Heart right ventricle (tissue), 16 donors: ENCODE measurements around the gene VASP. TPM values are rescaled to one million over a fixed set of nuclear protein-coding genes. Genes with fewer than 3 reads are reported as not detected.
A peak's percentile ranks its signal among the peaks of the same experiment; 100 is the strongest.

Source experiments
- ATAC-seq, 8 donors: fragments of 200-7000 bp; cut with Tn5 transposase; one replicate each; pipeline ENCODE4 v1.9.1; 2020; ENCODE audit warnings: mild to moderate bottlenecking in 8 of 8, moderate library complexity in 8 of 8, moderate number of reproducible peaks in 1 of 8
- DNase-seq, 2 donors: peaks; one replicate each; pipeline ENCODE4 v3.0.0-alpha.2; 2020
- H3K27ac ChIP-seq, 10 donors: fragments of 200-600 bp; sonication (generic) in 2 of 10; one replicate each; pipeline versions ENCODE4 v1.5.0 to v1.8.0; 2020 to 2022; ENCODE audit warnings: mild to moderate bottlenecking in 3 of 10
- H3K27me3 ChIP-seq, 7 donors: fragments of 200-600 bp; one replicate each; pipeline ENCODE4 v1.8.0; 2021 to 2022; ENCODE audit warnings: mild to moderate bottlenecking in 2 of 7
- H3K36me3 ChIP-seq, 9 donors: fragments of 200-600 bp; sonication (generic) in 1 of 9; one replicate each; pipeline versions ENCODE4 v1.5.0 to v1.8.0; 2020 to 2022; ENCODE audit warnings: mild to moderate bottlenecking in 2 of 9
- H3K4me1 ChIP-seq, 9 donors: fragments of 200-600 bp; sonication (generic) in 1 of 9; one replicate each; pipeline versions ENCODE4 v1.5.0 to v1.8.0; 2020 to 2022; ENCODE audit warnings: mild to moderate bottlenecking in 4 of 9
- H3K4me3 ChIP-seq, 10 donors: fragments of 200-600 bp; sonication (generic) in 2 of 10; one replicate each; pipeline versions ENCODE4 v1.5.0 to v1.8.0; 2020 to 2022; ENCODE audit warnings: mild to moderate bottlenecking in 7 of 10, moderate library complexity in 2 of 10
- H3K9me3 ChIP-seq, 11 donors: fragments of 200-600 bp in 10 of 11; sonication (generic) in 2 of 11; one replicate each; pipeline versions ENCODE4 v1.5.0 to v1.8.0; 2013 to 2022; ENCODE audit warnings: mild to moderate bottlenecking in 2 of 11, control low read depth in 1 of 11, moderate library complexity in 1 of 11
- WGBS, 2 donors: extraction: QIAGEN DNeasy Blood & Tissue Kit; methylation state at CpG; one replicate each; pipeline ENCODE4 v1.1.7; 2013; ENCODE audit warnings: inconsistent platforms in 1 of 2; 5-methylcytosine and 5-hydroxymethylcytosine counted together
- intact Hi-C, 10 donors: fragments of 100-400 bp; cut with DNase I; formaldehyde crosslinking; loops; one replicate each; pipeline versions ENCODE4 v1.11.1 to v1.14.2; 2022
- polyA plus RNA-seq, 2 donors: library from polyadenylated mRNA; stranded (reverse); fragments of 200-250 nt; gene quantifications; one replicate each; pipeline ENCODE4 v1.2.3, GENCODE V29; 2013
- total RNA-seq, 10 donors: library from RNA; stranded (reverse); fragmentation: NEBNext Ultra II Directional in 3 of 10; extraction: Animal tissue kit (Norgen Biotek cat#: 25700) in 3 of 10; gene quantifications; one replicate each; pipeline versions ENCODE4 v1.2.1 to v1.2.4, GENCODE V29; 2021 to 2023
- TF ChIP-seq, protein P1 (sequence below), 9 donors: fragments of 200-600 bp; sonication (generic) in 2 of 9; IDR thresholded peaks; one replicate each; pipeline versions ENCODE4 v1.5.0 to v1.8.0; 2021 to 2022; ENCODE audit warnings: antibody characterized with exemption in 9 of 9, mild to moderate bottlenecking in 5 of 9, moderate library complexity in 1 of 9
- donor health status: Arrhythmogenic right ventricular cardiomyopathy.
- donor health status: ischemic (EF 13 %, LVEDD 7.1; RV severe dilation, severe dysfunction).
- donor health status: healthy with polysubstance abuse.
- donor health status: DM: no; HTN: yes; CAD: no.
- donor health status: DM: no; HTN: no; CAD: no.
- donor health status: ischemic (EF 25% LVEDD 6.9; RV normal size, moderate dysfunction).
- donor health status: ischemic (EF 25% LVEDD 5.7; RV mildly dilated, moderate dysfunction).
- donor health status: healthy.
- donor health status: DM: yes; HTN: yes; CAD: no.
- donor health status: Ischemic cardiomyopathy.
- donor health status: ischemic (EF 35%, LVEDD 5.7; RV mildly dilated, moderate dysfunction).
- donor health status: nonischemic (EF 11% LVEDD 7.7; RV severe dilation, severe dysfunction).
- donor health status: DM: yes; HTN: yes; CAD: no.
- donor health status: PGD.
- donor health status: ischemic (EF 29% LVEDD 5.4; RV normal size, mild dysfunction).
- donor health status: nonischemic (EF 23%, LVEDD 6.1; RV moderate dilation, normal function).

The VASP gene
- total and polyA plus RNA-seq, 12 donors, result 24.9 to 78.6 (median 43.6) TPM

DNA sequence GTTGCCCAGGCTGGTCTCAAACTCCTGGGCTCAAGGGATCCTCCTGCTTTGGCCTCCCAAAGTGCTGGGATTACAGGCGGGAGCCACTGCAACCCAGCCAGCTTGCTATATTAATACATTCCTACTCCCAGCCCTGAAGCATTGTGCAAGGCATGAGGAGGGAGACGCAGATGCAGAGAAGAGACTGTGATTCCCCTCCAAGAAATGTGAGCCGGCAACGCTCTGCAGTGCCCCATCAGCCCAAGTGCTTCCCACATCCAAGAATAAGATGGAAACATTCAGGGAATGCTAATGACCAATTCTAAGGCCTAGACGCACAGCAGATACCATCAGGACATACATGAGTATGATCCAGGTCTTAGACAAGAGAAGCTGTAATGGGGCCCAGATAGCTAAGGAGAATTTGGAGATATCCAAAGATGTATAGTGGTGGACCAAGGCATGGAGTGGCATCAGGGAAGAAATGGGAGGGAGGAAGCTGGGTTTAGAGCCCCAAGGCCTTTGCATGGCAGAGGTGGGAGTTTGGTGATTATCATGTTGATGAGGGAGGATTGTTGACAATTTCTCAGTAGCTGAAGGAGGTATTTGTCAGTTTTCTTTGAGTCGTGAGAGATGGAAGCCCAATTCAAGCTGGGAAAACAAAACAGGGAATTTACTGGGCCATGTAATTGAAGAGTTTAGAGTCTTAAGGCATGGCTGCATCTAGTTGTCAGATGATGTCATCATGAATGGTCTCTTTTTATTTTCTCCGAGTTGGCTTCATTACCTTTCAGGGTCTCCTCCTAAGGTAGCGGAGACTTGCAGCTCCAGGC is 6.2 kb upstream of the VASP start:
- TF ChIP-seq, protein P1, sequence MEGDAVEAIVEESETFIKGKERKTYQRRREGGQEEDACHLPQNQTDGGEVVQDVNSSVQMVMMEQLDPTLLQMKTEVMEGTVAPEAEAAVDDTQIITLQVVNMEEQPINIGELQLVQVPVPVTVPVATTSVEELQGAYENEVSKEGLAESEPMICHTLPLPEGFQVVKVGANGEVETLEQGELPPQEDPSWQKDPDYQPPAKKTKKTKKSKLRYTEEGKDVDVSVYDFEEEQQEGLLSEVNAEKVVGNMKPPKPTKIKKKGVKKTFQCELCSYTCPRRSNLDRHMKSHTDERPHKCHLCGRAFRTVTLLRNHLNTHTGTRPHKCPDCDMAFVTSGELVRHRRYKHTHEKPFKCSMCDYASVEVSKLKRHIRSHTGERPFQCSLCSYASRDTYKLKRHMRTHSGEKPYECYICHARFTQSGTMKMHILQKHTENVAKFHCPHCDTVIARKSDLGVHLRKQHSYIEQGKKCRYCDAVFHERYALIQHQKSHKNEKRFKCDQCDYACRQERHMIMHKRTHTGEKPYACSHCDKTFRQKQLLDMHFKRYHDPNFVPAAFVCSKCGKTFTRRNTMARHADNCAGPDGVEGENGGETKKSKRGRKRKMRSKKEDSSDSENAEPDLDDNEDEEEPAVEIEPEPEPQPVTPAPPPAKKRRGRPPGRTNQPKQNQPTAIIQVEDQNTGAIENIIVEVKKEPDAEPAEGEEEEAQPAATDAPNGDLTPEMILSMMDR (IDR thresholded peaks at IDR 0.05), result no peak
- Histone ChIP-seq H3K27me3 (peaks cover 0 to 33% (median 24%) of the 10 kb centered on the region in 7 donors), H3K9me3 (no peaks in the 10 kb centered on the region), H3K4me3 (no peak overlapping the region), H3K4me1 (peaks cover 4 to 66% (median 31%) of the 10 kb centered on the region in 9 donors), H3K36me3 (no peaks in the 10 kb centered on the region), H3K27ac (peak overlapping the region in 1 of 10 donors; percentile 77)
- 81 to 87% methylated on average over 8 of the region's 8 CpGs for WGBS, 2 donors
- ATAC-seq (no peak), DNase-seq (no peak)
- intact Hi-C loops, result no loop called here

DNA sequence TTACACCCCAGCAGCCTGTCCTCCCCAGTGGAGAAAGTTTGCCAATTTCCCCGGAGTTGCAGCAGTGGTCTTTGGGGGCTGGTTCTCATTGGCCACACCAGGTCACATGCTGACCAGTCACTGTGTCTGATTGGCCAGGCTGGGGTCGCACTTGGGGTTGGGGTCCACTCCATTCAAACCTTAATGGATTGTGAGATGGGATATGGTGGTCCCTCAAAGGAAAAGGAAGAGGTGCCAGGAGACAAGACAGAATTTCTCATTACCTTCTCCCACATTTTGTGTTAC is 5.6 kb upstream of the VASP start:
- ATAC-seq, result no peak
- H3K27me3 ChIP-seq, result peaks cover 0 to 33% (median 24%) of the 10 kb centered on the region in 7 donors
- no peaks in the 10 kb centered on the region for H3K9me3 ChIP-seq
- H3K27ac ChIP-seq, result peak overlapping the region in 1 of 10 donors; percentile 77
- intact Hi-C loops, result no loop called here
- TF ChIP-seq, protein P1 (IDR thresholded peaks at IDR 0.05), result no peak
- no peak for DNase-seq
- no peaks in the 10 kb centered on the region for H3K36me3 ChIP-seq
- peaks cover 4 to 63% (median 26%) of the 10 kb centered on the region in 9 donors for H3K4me1 ChIP-seq
- no peak overlapping the region for H3K4me3 ChIP-seq
- 62 to 76% methylated on average over 2 of the region's 2 CpGs for WGBS, 2 donors

- peak overlapping the region in 1 of 10 donors; percentile 77 for H3K27ac ChIP-seq
- DNase-seq (no peak), ATAC-seq (no peak)
- H3K27me3 ChIP-seq, result peaks cover 0 to 33% (median 24%) of the 10 kb centered on the region in 7 donors
- H3K9me3 ChIP-seq, result no peaks in the 10 kb centered on the region
- no peak overlapping the region for H3K4me3 ChIP-seq
- WGBS, 2 donors, result 84 to 85% methylated on average over 5 of the region's 5 CpGs
- TF ChIP-seq, protein P1 (IDR thresholded peaks at IDR 0.05), result no peak
- H3K36me3 ChIP-seq, result no peaks in the 10 kb centered on the region
- intact Hi-C loops, result no loop called here
- peaks cover 4 to 62% (median 25%) of the 10 kb centered on the region in 9 donors for H3K4me1 ChIP-seq
Observed at GRCh38 chr19:45502111-45502510, 5.2 kb upstream of the VASP start.

DNA sequence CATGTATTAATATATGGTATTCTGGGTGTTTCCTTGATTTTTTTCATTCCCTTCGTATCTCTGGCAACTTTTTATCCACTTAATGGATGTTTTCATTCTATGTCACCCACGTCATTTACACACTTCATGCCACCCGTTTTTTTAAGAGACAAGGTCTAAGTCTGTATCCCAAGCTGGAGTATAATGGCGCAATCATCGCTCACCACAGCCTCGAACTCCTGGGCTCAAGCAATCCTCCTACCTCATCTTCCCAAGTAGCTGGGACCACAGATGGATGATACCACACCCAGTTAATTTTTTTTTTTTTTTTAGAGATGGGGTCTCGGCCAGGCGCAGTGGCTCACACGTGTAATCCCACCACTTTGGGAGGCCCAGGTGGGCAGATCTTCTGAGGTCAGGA is 3.4 kb upstream of the VASP start:
- no peak overlapping the region for H3K27ac ChIP-seq
- TF ChIP-seq, protein P1 (IDR thresholded peaks at IDR 0.05), result no peak
- H3K9me3 ChIP-seq, result no peaks in the 10 kb centered on the region
- H3K36me3 ChIP-seq, result no peaks in the 10 kb centered on the region
- DNase-seq (no peak), ATAC-seq (no peak)
- H3K4me1 ChIP-seq, result peaks cover 2 to 44% (median 9%) of the 10 kb centered on the region in 9 donors
- H3K27me3 ChIP-seq, result peaks cover 0 to 23% (median 13%) of the 10 kb centered on the region in 7 donors
- intact Hi-C loops, result no loop called here
- WGBS, 2 donors, result 88 to 89% methylated on average over 9 of the region's 9 CpGs
- no peak overlapping the region for H3K4me3 ChIP-seq
